HepG2 (cell line): ENCODE results near the gene DNAAF1. TPM values are rescaled to one million over a fixed set of nuclear protein-coding genes. Genes with fewer than 3 reads are reported as not detected.
A peak's percentile ranks its signal among the peaks of the same experiment; 100 is the strongest.

Experiments
- ARHGAP35 ChIP-seq: sonication (generic); formaldehyde crosslinking; IDR thresholded peaks from 2 replicates; pipeline ENCODE4 v1.9.0; 2022; ENCODE audit warnings: mild to moderate bottlenecking, inconsistent platforms, moderate library complexity, missing genetic modification reagents, borderline replicate concordance
- BRD4 ChIP-seq: sonication (generic); formaldehyde crosslinking; IDR thresholded peaks from 2 replicates; pipeline ENCODE4 v1.4.0; 2020; ENCODE audit warnings: missing genetic modification reagents
- FOXO4 ChIP-seq: sonication (generic); formaldehyde crosslinking; conservative IDR thresholded peaks from 2 replicates; pipeline ENCODE4 v1.8.1; 2023; ENCODE audit warnings: missing genetic modification reagents
- IRF1 ChIP-seq: sonication (generic); formaldehyde crosslinking; IDR thresholded peaks from 2 replicates; pipeline ENCODE4 v1.4.0; 2020; ENCODE audit warnings: low read depth, mild to moderate bottlenecking, missing genetic modification reagents
- MAFG ChIP-seq: sonication (generic); formaldehyde crosslinking; IDR thresholded peaks from 2 replicates; pipeline ENCODE4 v1.5.1; 2020; ENCODE audit warnings: mild to moderate bottlenecking, missing genetic modification reagents
- NFYC ChIP-seq: IDR thresholded peaks from 2 replicates; pipeline ENCODE4 v1.6.1; 2016; ENCODE audit warnings: missing genetic modification reagents, missing compliant biosample characterization
- PAF1 ChIP-seq: IDR thresholded peaks from 2 replicates; pipeline ENCODE4 v1.6.1; 2016; ENCODE audit warnings: missing genetic modification reagents, missing compliant biosample characterization
- PCBP1 ChIP-seq: fragments of 200-400 bp; formaldehyde crosslinking; IDR thresholded peaks from 2 replicates; pipeline ENCODE4 v1.6.1; 2017; ENCODE audit warnings: mild to moderate bottlenecking, low read depth, low read length, borderline replicate concordance
- POLR2A ChIP-seq, 2 experiments: IDR thresholded peaks; 2 replicates each; pipeline ENCODE4 v1.6.1; 2011; ENCODE audit warnings: low read depth in 2 of 2, low read length in 2 of 2, mild to moderate bottlenecking in 1 of 2, moderate library complexity in 1 of 2; ENCODE audit not compliant: insufficient read depth in 1 of 2
- PREB ChIP-seq: sonication (generic); formaldehyde crosslinking; IDR thresholded peaks from 2 replicates; pipeline ENCODE4 v1.4.0; 2020; ENCODE audit warnings: missing genetic modification reagents
- RARA ChIP-seq: IDR thresholded peaks from 2 replicates; pipeline ENCODE4 v1.6.1; 2016; ENCODE audit warnings: missing genetic modification reagents, missing compliant biosample characterization
- RXRA ChIP-seq: sonication (generic); formaldehyde crosslinking; IDR thresholded peaks from 2 replicates; pipeline ENCODE4 v1.5.1; 2020; ENCODE audit warnings: missing genetic modification reagents
- SYNCRIP ChIP-seq: fragments of 200-400 bp; formaldehyde crosslinking; IDR thresholded peaks from 2 replicates; pipeline ENCODE4 v1.6.1; 2018; ENCODE audit warnings: mild to moderate bottlenecking, low read depth, low read length; ENCODE audit not compliant: insufficient read depth
- THAP7 ChIP-seq: sonication (generic); formaldehyde crosslinking; IDR thresholded peaks from 2 replicates; pipeline ENCODE4 v1.8.1; 2023; ENCODE audit warnings: mild to moderate bottlenecking, missing genetic modification reagents
- ZBTB37 ChIP-seq: sonication (generic); formaldehyde crosslinking; IDR thresholded peaks from 2 replicates; pipeline ENCODE4 v1.4.0; 2020; ENCODE audit warnings: mild to moderate bottlenecking, missing genetic modification reagents
- ZC3H13 ChIP-seq: sonication (generic); formaldehyde crosslinking; IDR thresholded peaks from 2 replicates; pipeline ENCODE4 v1.8.1; 2023; ENCODE audit warnings: mild to moderate bottlenecking, missing genetic modification reagents, moderate library complexity
- ZFP37 ChIP-seq: sonication (generic); formaldehyde crosslinking; IDR thresholded peaks from 2 replicates; pipeline ENCODE4 v1.4.0; 2020; ENCODE audit warnings: missing genetic modification reagents, borderline replicate concordance
- ZNF207 ChIP-seq: fragments of 450-650 bp; IDR thresholded peaks from 2 replicates; pipeline ENCODE4 v1.6.1; 2016; ENCODE audit warnings: antibody characterized with exemption, borderline replicate concordance
- ZNF275 ChIP-seq: sonication (generic); formaldehyde crosslinking; IDR thresholded peaks from 2 replicates; pipeline ENCODE4 v1.8.0; 2022; ENCODE audit warnings: missing genetic modification reagents, mild to moderate bottlenecking, inconsistent platforms, borderline replicate concordance
- ZNF382 ChIP-seq: sonication (generic); formaldehyde crosslinking; IDR thresholded peaks from 2 replicates; pipeline ENCODE4 v1.5.0; 2020; ENCODE audit warnings: missing genetic modification reagents, mild to moderate bottlenecking, borderline replicate concordance
- ZNF607 ChIP-seq: sonication (generic); formaldehyde crosslinking; IDR thresholded peaks from 2 replicates; pipeline ENCODE4 v1.5.1; 2020; ENCODE audit warnings: missing genetic modification reagents, mild to moderate bottlenecking, borderline replicate concordance
- ZNF737 ChIP-seq: sonication (generic); formaldehyde crosslinking; IDR thresholded peaks from 2 replicates; pipeline ENCODE4 v1.5.0; 2020; ENCODE audit warnings: missing genetic modification reagents, mild to moderate bottlenecking, borderline replicate concordance
- polyA plus RNA-seq, 8 experiments: library from polyadenylated mRNA; depleted of rRNA in 3 of 8; stranded (reverse) in 7 of 8; unstranded in 1 of 8; fragments of >200 nt; fragmentation: Illumina TruSeq in 4 of 8; extraction: Trizol in 4 of 8; gene quantifications; 2 replicates each; pipeline versions ENCODE4 v1.2.1 to v1.2.3, GENCODE V29; 2011 to 2016; ENCODE audit warnings: low read depth in 4 of 8, missing spikeins in 1 of 8, mixed read lengths in 1 of 8; ENCODE audit not compliant: insufficient read depth in 1 of 8
- total RNA-seq, 5 experiments: library from RNA; depleted of rRNA; stranded (reverse); fragments of >200 nt; fragmentation: Illumina TruSeq; extraction: Trizol; gene quantifications; 2 replicates each; pipeline ENCODE4 v1.2.3, GENCODE V29; 2016; ENCODE audit warnings: low read depth in 1 of 5

Gene DNAAF1
- total and polyA plus RNA-seq, 2 of the 13 experiments (the other 11 are each of a cell fraction or from before 2014, with no cell fraction given): 0.04 TPM; not detected in 1

- TF ChIP-seq BRD4 (CRISPR knock-in tag) (peak; percentile 13; the same call in 1 of the 2 replicates), ARHGAP35 (CRISPR knock-in tag) (no peak), PAF1 (CRISPR knock-in tag) (peak; percentile 78; the same call in 1 of the 2 replicates), RARA (CRISPR knock-in tag) (peak; percentile 56; the same call in 1 of the 2 replicates), ZBTB37 (CRISPR knock-in tag) (no peak), PREB (CRISPR knock-in tag) (no peak), FOXO4 (CRISPR knock-in tag) (no peak), MAFG (CRISPR knock-in tag) (0 out of 2 replicates have a peak, but pooled peaks have one; percentile 35), ZNF737 (CRISPR knock-in tag) (0 out of 2 replicates have a peak, but pooled peaks have one; percentile 41), POLR2A (IDR thresholded peaks at IDR 0.05; ENCODE audit: insufficient read depth in 1 of 2, low read depth in 2 of 2, low read length in 2 of 2) (peak; percentile 8 to 42; a peak in 2 of 4 replicates), ZNF382 (CRISPR knock-in tag) (no peak), IRF1 (CRISPR knock-in tag) (no peak), NFYC (CRISPR knock-in tag) (0 out of 2 replicates have a peak, but pooled peaks have one; percentile 6), ZFP37 (no peak), ZNF607 (CRISPR knock-in tag) (0 out of 2 replicates have a peak, but pooled peaks have one; percentile 38), ZC3H13 (CRISPR knock-in tag) (peak; percentile 32; the same call in 1 of the 2 replicates), THAP7 (peak; percentile 95), ZNF275 (CRISPR knock-in tag) (no peak), PCBP1 (0 out of 2 replicates have a peak, but pooled peaks have one; percentile 31), SYNCRIP (no peak), ZNF207 (no peak), RXRA (peak; percentile 11; the same call in 1 of the 2 replicates)
Measured at GRCh38 chr16:84176192-84177053, 31.3 kb downstream of the DNAAF1 start (continued).
